ENCODE results near the gene PBLD. TPM values are rescaled to one million over a fixed set of nuclear protein-coding genes. Genes with fewer than 3 reads are reported as not detected.

Gene PBLD
- total and polyA plus RNA-seq, 8 donors: 11.9 to 47.5 (median 26.5) TPM

- no peaks in the 10 kb centered on the region for H3K4me1 ChIP-seq
- H3K9me3 ChIP-seq: no peaks in the 10 kb centered on the region
- 85 to 90% methylated on average over 3 of the region's 3 CpGs for WGBS, 2 donors
- DNase-seq (no peak), ATAC-seq (no peak), FAIRE-seq (no peak)
- no peak for TF ChIP-seq CTCF (IDR thresholded peaks at IDR 0.05)
- intact Hi-C loops (cut with DNase I): no loop called here
- H3K4me3 ChIP-seq: no peak overlapping the region
- no peak overlapping the region for H3K27ac ChIP-seq
- H3K36me3 ChIP-seq: peaks cover 0 to 35% (median 5%) of the 10 kb centered on the region in 3 donors
- no peaks in the 10 kb centered on the region for H3K27me3 ChIP-seq
These were observed 31.6 kb upstream of the PBLD start for GRCh38 chr10:68364101-68364886.

GRCh38 chr10:68362590-68362989 is 29.9 kb upstream of the PBLD start:
- FAIRE-seq: no peak
- DNase-seq: no peak
- 92 to 95% methylated on average over 3 of the region's 3 CpGs for WGBS, 2 donors
- H3K36me3 ChIP-seq: peaks cover 0 to 28% (median 5%) of the 10 kb centered on the region in 3 donors
- intact Hi-C loops (cut with DNase I): no loop called here
- H3K9me3 ChIP-seq: no peaks in the 10 kb centered on the region
- H3K4me3 ChIP-seq: no peak overlapping the region
- no peak for ATAC-seq
- no peaks in the 10 kb centered on the region for H3K4me1 ChIP-seq
- no peak for TF ChIP-seq CTCF (IDR thresholded peaks at IDR 0.05)
- no peak overlapping the region for H3K27ac ChIP-seq
- H3K27me3 ChIP-seq: no peaks in the 10 kb centered on the region

DNA sequence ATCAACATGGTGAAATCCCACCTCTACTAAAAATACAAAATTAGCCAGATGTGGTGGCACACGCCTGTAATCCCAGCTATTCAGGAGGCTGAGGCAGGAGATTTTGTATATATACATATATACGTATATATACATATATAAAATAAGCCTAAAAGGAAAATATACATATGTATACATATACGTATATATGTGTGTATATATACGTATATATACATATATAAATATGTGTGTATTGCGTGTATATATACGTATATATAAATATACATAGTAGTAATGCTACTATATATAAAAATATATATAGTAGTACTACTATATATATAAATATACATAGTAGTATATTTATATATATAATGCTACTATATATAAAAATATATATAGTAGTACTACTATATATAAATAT is 26.5 kb upstream of the PBLD start:
- H3K27ac ChIP-seq: no peak overlapping the region
- no peaks in the 10 kb centered on the region for H3K4me1 ChIP-seq
- H3K27me3 ChIP-seq: no peaks in the 10 kb centered on the region
- no peak overlapping the region for H3K4me3 ChIP-seq
- no peaks in the 10 kb centered on the region for H3K9me3 ChIP-seq
- peaks cover 0 to 34% (median 5%) of the 10 kb centered on the region in 3 donors for H3K36me3 ChIP-seq
- intact Hi-C loops (cut with DNase I): no loop called here
- FAIRE-seq: peak; percentile 94
- ATAC-seq: no peak
- DNase-seq: no peak
- WGBS, 2 donors: 95 to 97% methylated on average over 6 of the region's 6 CpGs
- no peak for TF ChIP-seq CTCF (IDR thresholded peaks at IDR 0.05)

- intact Hi-C loops (cut with DNase I): no loop called here
- ATAC-seq (no peak), FAIRE-seq (no peak), DNase-seq (no peak)
- Histone ChIP-seq H3K36me3 (peaks cover 0 to 15% (median 9%) of the 10 kb centered on the region in 3 donors), H3K27ac (no peak overlapping the region), H3K4me1 (no peaks in the 10 kb centered on the region), H3K9me3 (no peaks in the 10 kb centered on the region), H3K4me3 (no peak overlapping the region), H3K27me3 (no peaks in the 10 kb centered on the region)
- no peak for TF ChIP-seq CTCF (IDR thresholded peaks at IDR 0.05)
- WGBS, 2 donors: 92 to 95% methylated on average over 2 of the region's 2 CpGs
These were observed 20.8 kb upstream of the PBLD start for GRCh38 chr10:68353537-68353936.

DNA sequence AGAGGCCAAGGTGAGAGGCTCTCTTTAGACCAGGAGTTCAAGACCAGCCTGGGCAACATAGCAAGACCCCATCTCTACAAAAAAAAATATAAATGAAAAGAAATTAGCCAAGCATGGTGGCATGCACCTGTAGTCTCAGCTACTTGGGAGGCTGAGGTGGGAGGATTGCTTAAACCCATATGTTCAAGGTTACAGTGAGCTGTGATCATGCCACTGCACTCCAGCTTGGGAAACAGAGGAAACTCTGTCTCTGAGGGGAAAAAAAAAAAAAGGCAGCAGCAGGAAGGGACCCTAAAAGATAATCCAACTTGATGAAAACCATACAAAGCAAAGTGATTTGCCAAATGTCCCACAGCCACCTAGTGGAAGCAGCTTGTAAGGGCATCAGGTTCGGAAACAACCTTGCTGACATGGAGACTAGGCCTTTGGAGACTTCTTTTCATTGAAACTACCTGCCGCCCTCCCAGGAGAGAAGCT is 15.6 kb upstream of the PBLD start:
- no peak overlapping the region for H3K4me3 ChIP-seq
- peak; percentile 28 to 53 (median 36) for TF ChIP-seq CTCF (IDR thresholded peaks at IDR 0.05)
- no peak overlapping the region for H3K27ac ChIP-seq
- ATAC-seq: peak; percentile 41 to 88 (median 79)
- WGBS, 2 donors: 68 to 71% methylated on average over 2 of the region's 2 CpGs
- no peak for FAIRE-seq
- peaks cover 0 to 31% (median 9%) of the 10 kb centered on the region in 3 donors for H3K36me3 ChIP-seq
- H3K4me1 ChIP-seq: no peaks in the 10 kb centered on the region
- no peaks in the 10 kb centered on the region for H3K27me3 ChIP-seq
- peak in 1 of 6 donors; percentile 42 for DNase-seq
- H3K9me3 ChIP-seq: no peaks in the 10 kb centered on the region
- intact Hi-C loops (cut with DNase I): no loop called here
